HG03558 (cell line): ENCODE data around the gene GTF2H4.
"Not testable (repeated sequence)": the region's sequence is repeated elsewhere in the genome, so short reads cannot be mapped to it uniquely, and the experiment has no call there.

Experiments used
- ATAC-seq: cut with Tn5 transposase; IDR thresholded peaks from one replicate; pipeline ENCODE4 v1.9.1; 2021; ENCODE audit warnings: moderate number of reproducible peaks; ENCODE audit not compliant: unreplicated experiment; ENCODE audit errors: extremely low read depth

GTF2H4 gene

GRCh38 chr6:30917041-30917440 is 9.0 kb downstream of the GTF2H4 start:
- ATAC-seq = no peak

GRCh38 chr6:30917487-30917886 is 9.5 kb downstream of the GTF2H4 start:
- ATAC-seq = no peak

GRCh38 chr6:30918670-30919069 is 10.7 kb downstream of the GTF2H4 start:
- ATAC-seq = no peak

- no peak for ATAC-seq
These were observed 14.4 kb downstream of the GTF2H4 start for GRCh38 chr6:30922447-30922852.

- not testable (repeated sequence) for ATAC-seq
These were observed 16.1 kb downstream of the GTF2H4 start for GRCh38 chr6:30924040-30924627.

GRCh38 chr6:30926644-30927043 is 18.6 kb downstream of the GTF2H4 start:
- ATAC-seq = no peak

- not testable (repeated sequence) for ATAC-seq
These were observed 19.1 kb downstream of the GTF2H4 start for GRCh38 chr6:30927080-30927479.

- ATAC-seq = no peak
These were observed 20.7 kb downstream of the GTF2H4 start for GRCh38 chr6:30928677-30929076.

- ATAC-seq = no peak
These were observed 22.5 kb downstream of the GTF2H4 start for GRCh38 chr6:30930506-30930905.

- ATAC-seq = no peak
These were observed 23.3 kb downstream of the GTF2H4 start for GRCh38 chr6:30931272-30931671.

- ATAC-seq = no peak
These were observed 24.1 kb downstream of the GTF2H4 start, which contains the start of gene SFTA2 for GRCh38 chr6:30931969-30932645. Gene SFTA2, minus strand, starts transcription at chr6:30932170. Its CDS starts 74 bp downstream, at chr6:30932096.

- ATAC-seq = no peak
These were observed 24.8 kb downstream of the GTF2H4 start for GRCh38 chr6:30932665-30933365.

- ATAC-seq = no peak
These were observed 27.0 kb downstream of the GTF2H4 start for GRCh38 chr6:30935018-30935417.

- no peak for ATAC-seq
These were observed 29.3 kb downstream of the GTF2H4 start for GRCh38 chr6:30937265-30937664.

GRCh38 chr6:30938730-30939129 is 30.7 kb downstream of the GTF2H4 start:
- ATAC-seq = no peak

- no peak for ATAC-seq
These were observed 31.5 kb downstream of the GTF2H4 start for GRCh38 chr6:30939473-30939872.

- ATAC-seq = no peak
These were observed 32.5 kb downstream of the GTF2H4 start, which contains the start of gene MUCL3 for GRCh38 chr6:30940361-30940986. Gene MUCL3, plus strand, starts transcription at chr6:30940973. Its CDS starts 27 bp downstream, at chr6:30941000.

GRCh38 chr6:30942338-30943060 is 34.5 kb downstream of the GTF2H4 start:
- no peak for ATAC-seq

GRCh38 chr6:30944051-30944450 is 36.0 kb downstream of the GTF2H4 start:
- no peak for ATAC-seq

GRCh38 chr6:30945281-30945680 is 37.3 kb downstream of the GTF2H4 start:
- ATAC-seq = no peak
